ENCODE measurements around the gene VPS36. TPM values are rescaled to one million over a fixed set of nuclear protein-coding genes. Genes with fewer than 3 reads are reported as not detected.

VPS36 gene
- total and polyA plus RNA-seq, 2 of the 4 experiments (the other 2 are of a cell fraction): 14.8 to 16.7 TPM

DNA sequence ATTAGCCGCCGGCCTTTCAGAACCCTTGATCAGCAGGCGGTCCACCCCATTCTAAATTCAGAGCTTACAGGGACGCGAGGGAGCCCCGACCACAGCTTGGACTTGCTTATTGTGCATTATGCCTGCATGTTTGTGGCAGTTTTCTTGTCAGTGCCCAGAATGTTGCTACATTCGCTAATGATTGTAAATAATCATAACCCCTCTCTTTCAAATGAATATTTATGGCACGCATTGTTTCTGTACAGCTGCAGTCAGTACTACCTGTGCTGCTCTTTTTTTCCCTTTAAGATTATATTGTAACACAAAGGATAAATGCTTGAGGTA is 321 bp upstream of the VPS36 start:
- Histone ChIP-seq H2BK120ac (ENCODE audit: low read depth, low read length) (no peak overlapping the region), H3K4me1 (ENCODE audit: control insufficient read depth, insufficient read depth, low read length) (peaks cover 7% of the 10 kb centered on the region), H4K20me1 (ENCODE audit: insufficient read depth, low read length) (peaks cover 5% of the 10 kb centered on the region; the same call in 1 of the 2 replicates), H4K5ac (ENCODE audit: low read depth, low read length) (no peak overlapping the region), H3K9ac (ENCODE audit: low read depth, low read length) (no peak overlapping the region), H2AK5ac (ENCODE audit: low read depth, low read length) (no peak overlapping the region), H2BK15ac (ENCODE audit: low read depth, low read length) (no peak overlapping the region), H3K56ac (ENCODE audit: extremely low read depth, insufficient read depth, low read length) (no peak overlapping the region), H3K36me3 (ENCODE audit: control insufficient read depth, insufficient read depth, low read length) (no peaks in the 10 kb centered on the region), H3K9me1 (ENCODE audit: insufficient read depth, low read length) (peaks cover 11% of the 10 kb centered on the region), H3K14ac (replicated peaks; ENCODE audit: low read depth, low read length) (no peak overlapping the region), H3K4ac (ENCODE audit: low read depth, low read length) (0 out of 2 replicates have a peak overlapping the region, but pooled peaks have one; percentile 4), H2BK5ac (ENCODE audit: low read depth, low read length, poor library complexity, severe bottlenecking) (no peak overlapping the region), H3K79me1 (ENCODE audit: low read depth in 1 of 2, low read length in 2 of 2) (peaks cover 20 to 37% of the 10 kb centered on the region in 2 experiments; a peak in 3 of 4 replicates), H3K4me2 (ENCODE audit: low read depth, low read length) (peak overlapping the region; percentile 56), H3K18ac (ENCODE audit: low read depth, low read length) (no peak overlapping the region), H2AK9ac (replicated peaks; ENCODE audit: low read depth, low read length, poor library complexity) (peak overlapping the region; percentile 97), H3K27me3 (ENCODE audit: control insufficient read depth, insufficient read depth, low read length) (no peaks in the 10 kb centered on the region), H3K4me3 (ENCODE audit: insufficient read depth, low read depth, low read length) (no peak overlapping the region), H4K8ac (ENCODE audit: low read depth in 2 of 2, low read length in 2 of 2) (peak overlapping the region in 1 of 2 experiments; percentile 81; a peak in 2 of 4 replicates), H4K91ac (ENCODE audit: insufficient read depth, low read depth, low read length) (no peak overlapping the region), H3K23ac (ENCODE audit: low read depth, low read length) (no peak overlapping the region), H2AFZ (replicated peaks; ENCODE audit: low read length, poor library complexity) (peak overlapping the region; percentile 98), H3K9me3 (ENCODE audit: control insufficient read depth, insufficient read depth, low read length) (no peaks in the 10 kb centered on the region), H2BK20ac (ENCODE audit: low read depth, low read length) (no peak overlapping the region), H3K27ac (ENCODE audit: insufficient read depth, low read length) (no peak overlapping the region)
- no TSS peak for BruUV-seq (replicated peaks)
- in situ Hi-C loops (cut with MboI; ENCODE audit: low sequenced_read_pairs) (loop anchor here (10.0 to 25.0 kb wide), 3 partner anchors 204 to 438 kb away; partner anchors contain the start of genes ALG11, ATP7B, SUGT1 and UTP14C), intact Hi-C loops (cut with micrococcal nuclease) (loop anchor here (2.0 to 10.0 kb wide), 6 partner anchors 103 to 996 kb away; partner anchors contain the start of genes ALG11, ATP7B and INTS6), dilution Hi-C loops (cut with HindIII; ENCODE audit: low sequenced_read_pairs, unreplicated experiment) (no loop called here)
- ChIA-PET CTCF (interaction anchor here (0.6 to 1.5 kb wide), 24 partner anchors 9 to 636 kb away, joined by 3 to 7 read pairs (median 4); partner anchors contain the start of genes ALG11, NEK3 and THSD1), POLR2A (ENCODE audit: unreplicated experiment) (no interaction called here)
- no peak for TF ChIP-seq CEBPB (IDR thresholded peaks at IDR 0.05; ENCODE audit: low read depth, low read length)
- TF ChIP-seq, protein P1, sequence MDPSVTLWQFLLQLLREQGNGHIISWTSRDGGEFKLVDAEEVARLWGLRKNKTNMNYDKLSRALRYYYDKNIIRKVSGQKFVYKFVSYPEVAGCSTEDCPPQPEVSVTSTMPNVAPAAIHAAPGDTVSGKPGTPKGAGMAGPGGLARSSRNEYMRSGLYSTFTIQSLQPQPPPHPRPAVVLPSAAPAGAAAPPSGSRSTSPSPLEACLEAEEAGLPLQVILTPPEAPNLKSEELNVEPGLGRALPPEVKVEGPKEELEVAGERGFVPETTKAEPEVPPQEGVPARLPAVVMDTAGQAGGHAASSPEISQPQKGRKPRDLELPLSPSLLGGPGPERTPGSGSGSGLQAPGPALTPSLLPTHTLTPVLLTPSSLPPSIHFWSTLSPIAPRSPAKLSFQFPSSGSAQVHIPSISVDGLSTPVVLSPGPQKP (IDR thresholded peaks at IDR 0.05; ENCODE audit: borderline replicate concordance, low read depth, low read length): no peak
- TF ChIP-seq POLR2A (IDR thresholded peaks at IDR 0.05; ENCODE audit: low read depth, low read length): no peak
- TF ChIP-seq NFE2L2 (IDR thresholded peaks at IDR 0.05; ENCODE audit: low read depth, low read length): no peak
- TF ChIP-seq MAZ (IDR thresholded peaks at IDR 0.05; ENCODE audit: borderline replicate concordance, low read depth, low read length): no peak
- TF ChIP-seq, protein P2, sequence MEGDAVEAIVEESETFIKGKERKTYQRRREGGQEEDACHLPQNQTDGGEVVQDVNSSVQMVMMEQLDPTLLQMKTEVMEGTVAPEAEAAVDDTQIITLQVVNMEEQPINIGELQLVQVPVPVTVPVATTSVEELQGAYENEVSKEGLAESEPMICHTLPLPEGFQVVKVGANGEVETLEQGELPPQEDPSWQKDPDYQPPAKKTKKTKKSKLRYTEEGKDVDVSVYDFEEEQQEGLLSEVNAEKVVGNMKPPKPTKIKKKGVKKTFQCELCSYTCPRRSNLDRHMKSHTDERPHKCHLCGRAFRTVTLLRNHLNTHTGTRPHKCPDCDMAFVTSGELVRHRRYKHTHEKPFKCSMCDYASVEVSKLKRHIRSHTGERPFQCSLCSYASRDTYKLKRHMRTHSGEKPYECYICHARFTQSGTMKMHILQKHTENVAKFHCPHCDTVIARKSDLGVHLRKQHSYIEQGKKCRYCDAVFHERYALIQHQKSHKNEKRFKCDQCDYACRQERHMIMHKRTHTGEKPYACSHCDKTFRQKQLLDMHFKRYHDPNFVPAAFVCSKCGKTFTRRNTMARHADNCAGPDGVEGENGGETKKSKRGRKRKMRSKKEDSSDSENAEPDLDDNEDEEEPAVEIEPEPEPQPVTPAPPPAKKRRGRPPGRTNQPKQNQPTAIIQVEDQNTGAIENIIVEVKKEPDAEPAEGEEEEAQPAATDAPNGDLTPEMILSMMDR (conservative IDR thresholded peaks at IDR 0.05; ENCODE audit: low read depth, low read length): no peak
- TF ChIP-seq RCOR1 (IDR thresholded peaks at IDR 0.05; ENCODE audit: insufficient replicate concordance, low read length): no peak
- TF ChIP-seq SMC3 (IDR thresholded peaks at IDR 0.05; ENCODE audit: low read depth, low read length): no peak
- no peak for TF ChIP-seq FOS (IDR thresholded peaks at IDR 0.05; ENCODE audit: low read depth, low read length)
- TF ChIP-seq, protein P3, sequence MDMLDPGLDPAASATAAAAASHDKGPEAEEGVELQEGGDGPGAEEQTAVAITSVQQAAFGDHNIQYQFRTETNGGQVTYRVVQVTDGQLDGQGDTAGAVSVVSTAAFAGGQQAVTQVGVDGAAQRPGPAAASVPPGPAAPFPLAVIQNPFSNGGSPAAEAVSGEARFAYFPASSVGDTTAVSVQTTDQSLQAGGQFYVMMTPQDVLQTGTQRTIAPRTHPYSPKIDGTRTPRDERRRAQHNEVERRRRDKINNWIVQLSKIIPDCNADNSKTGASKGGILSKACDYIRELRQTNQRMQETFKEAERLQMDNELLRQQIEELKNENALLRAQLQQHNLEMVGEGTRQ (IDR thresholded peaks at IDR 0.05; ENCODE audit: low read depth, low read length): no peak
- TF ChIP-seq RAD21 (IDR thresholded peaks at IDR 0.05; ENCODE audit: low read length): no peak
- no peak for TF ChIP-seq RFX5 (IDR thresholded peaks at IDR 0.05; ENCODE audit: low read depth, low read length)
- TF ChIP-seq BHLHE40 (IDR thresholded peaks at IDR 0.05; ENCODE audit: low read depth, low read length): no peak
- no peak for TF ChIP-seq CHD1 (IDR thresholded peaks at IDR 0.05; ENCODE audit: low read depth, low read length)
- no peak for TF ChIP-seq MAFK (IDR thresholded peaks at IDR 0.05; ENCODE audit: low read depth, low read length)
- no peak for TF ChIP-seq MXI1 (IDR thresholded peaks at IDR 0.05; ENCODE audit: borderline replicate concordance, low read depth, low read length)
- DNase-seq: no peak
- no peak for ATAC-seq (ENCODE audit: low read depth)
- 0% methylated on average over 5 of the region's 8 CpGs; no CpG with 5 or more reads in 1 of the 2 experiments for WGBS, 2 experiments (ENCODE audit: extremely low coverage in 2 of 2, insufficient read length in 1 of 2)

Data from IMR-90 (cell line).